HG03469 (cell line): ENCODE results near the gene STRIP1.
A peak's percentile ranks its signal among the peaks of the same experiment; 100 is the strongest.

Experiments used
- ATAC-seq: cut with Tn5 transposase; IDR thresholded peaks from one replicate; pipeline ENCODE4 v1.9.1; 2021; ENCODE audit warnings: mild to moderate bottlenecking, moderate library complexity, moderate number of reproducible peaks; ENCODE audit not compliant: unreplicated experiment

Gene STRIP1

GRCh38 chr1:110034451-110035235 is at the start of gene STRIP1:
TSS of gene STRIP1 (plus strand) at chr1:110034624. CDS start at chr1:110034638, 14 bp downstream.
- peak; percentile 78 for ATAC-seq

GRCh38 chr1:109985247-109986053 is 49.0 kb upstream of the STRIP1 start:
- ATAC-seq: no peak

- no peak for ATAC-seq
Observed at GRCh38 chr1:109986054-109986444, 48.4 kb upstream of the STRIP1 start.

GRCh38 chr1:109988349-109988914 is 46.0 kb upstream of the STRIP1 start:
- no peak for ATAC-seq

- ATAC-seq: no peak
Observed at GRCh38 chr1:109989506-109990301, 44.7 kb upstream of the STRIP1 start.

- ATAC-seq: no peak
Observed at GRCh38 chr1:109990302-109990653, 44.1 kb upstream of the STRIP1 start.

GRCh38 chr1:109991400-109991925 is 43.0 kb upstream of the STRIP1 start:
- no peak for ATAC-seq

- ATAC-seq: no peak
Observed at GRCh38 chr1:109993885-109994284, 40.5 kb upstream of the STRIP1 start.

GRCh38 chr1:109994654-109995053 is 39.8 kb upstream of the STRIP1 start:
- no peak for ATAC-seq

- no peak for ATAC-seq
Observed at GRCh38 chr1:109995536-109995935, 38.9 kb upstream of the STRIP1 start.

- ATAC-seq: no peak
Observed at GRCh38 chr1:109996476-109996875, 37.9 kb upstream of the STRIP1 start.

GRCh38 chr1:109997204-109997866 is 37.1 kb upstream of the STRIP1 start:
- no peak for ATAC-seq

- ATAC-seq: no peak
Observed at GRCh38 chr1:109997867-109998229, 36.6 kb upstream of the STRIP1 start.

- no peak for ATAC-seq
Observed at GRCh38 chr1:110002695-110003094, 31.7 kb upstream of the STRIP1 start.

- ATAC-seq: no peak
Observed at GRCh38 chr1:110003747-110004428, 30.5 kb upstream of the STRIP1 start.

- no peak for ATAC-seq
Observed at GRCh38 chr1:110004583-110004982, 29.8 kb upstream of the STRIP1 start.

- ATAC-seq: no peak
Observed at GRCh38 chr1:110005971-110006370, 28.5 kb upstream of the STRIP1 start.

- ATAC-seq: no peak
Observed at GRCh38 chr1:110006516-110006915, 27.9 kb upstream of the STRIP1 start.

- no peak for ATAC-seq
Observed at GRCh38 chr1:110007046-110007830, 27.2 kb upstream of the STRIP1 start.
